CD14-positive monocyte (primary cell): ENCODE data around the gene NDUFS1. TPM values are rescaled to one million over a fixed set of nuclear protein-coding genes. Genes with fewer than 3 reads are reported as not detected.

Experiments
- DNase-seq, 3 donors: peaks; one replicate each; pipeline ENCODE4 v3.0.0-alpha.2; 2011 to 2022
- H2AFZ ChIP-seq: 2 replicates; pipeline ENCODE4 v1.6.0; 2012; ENCODE audit warnings: mild to moderate bottlenecking, low read depth, low read length, inconsistent platforms; ENCODE audit not compliant: insufficient read depth, poor library complexity, severe bottlenecking
- H3K27ac ChIP-seq, 2 donors: 1 replicate in 1 of 2; 2 replicates in 1 of 2; pipeline ENCODE4 v1.5.1; 2012 to 2013; ENCODE audit warnings: low read length in 2 of 2, control low read depth in 1 of 2, inconsistent platforms in 1 of 2, low read depth in 1 of 2, mild to moderate bottlenecking in 1 of 2
- H3K27me3 ChIP-seq, 2 donors: one replicate each; pipeline versions ENCODE4 v1.6.0 to v1.6.1; 2011 to 2013; ENCODE audit warnings: low read length in 2 of 2; ENCODE audit not compliant: control insufficient read depth in 2 of 2, insufficient read depth in 2 of 2
- H3K36me3 ChIP-seq, 2 donors: replicated peaks in 1 of 2; 1 replicate in 1 of 2; 2 replicates in 1 of 2; pipeline versions ENCODE4 v1.5.1 to v1.6.1; 2012 to 2013; ENCODE audit warnings: low read length in 2 of 2, control low read depth in 1 of 2, inconsistent platforms in 1 of 2, mild to moderate bottlenecking in 1 of 2; ENCODE audit not compliant: insufficient read depth in 2 of 2, control insufficient read depth in 1 of 2
- H3K4me1 ChIP-seq, 2 donors: 1 replicate in 1 of 2; 2 replicates in 1 of 2; pipeline versions ENCODE4 v1.5.1 to v1.6.1; 2012 to 2013; ENCODE audit warnings: low read length in 2 of 2, control low read depth in 1 of 2, inconsistent platforms in 1 of 2, mild to moderate bottlenecking in 1 of 2, moderate library complexity in 1 of 2; ENCODE audit not compliant: insufficient read depth in 2 of 2, control insufficient read depth in 1 of 2
- H3K4me2 ChIP-seq: replicated peaks from 2 replicates; pipeline ENCODE3; 2012; ENCODE audit warnings: low read length, moderate library complexity, mild to moderate bottlenecking; ENCODE audit not compliant: poor library complexity, severe bottlenecking; ENCODE audit errors: extremely low read depth
- H3K4me3 ChIP-seq, 3 experiments: fragments of 200-600 bp in 1 of 3; sonication (generic) in 1 of 3; replicated peaks in 1 of 3; 1 replicate in 2 of 3; 2 replicates in 1 of 3; pipeline ENCODE4 v1.5.1; 2011 to 2013; ENCODE audit warnings: low read length in 3 of 3, mild to moderate bottlenecking in 3 of 3, control low read depth in 2 of 3, low read depth in 2 of 3, inconsistent platforms in 1 of 3, moderate library complexity in 1 of 3
- H3K79me2 ChIP-seq: 2 replicates; pipeline ENCODE4 v1.6.0; 2012; ENCODE audit warnings: mild to moderate bottlenecking, control low read depth, inconsistent platforms, low read length, moderate library complexity; ENCODE audit not compliant: insufficient read depth
- H3K9ac ChIP-seq: 2 replicates; pipeline ENCODE4 v1.6.0; 2017; ENCODE audit warnings: low read length, mild to moderate bottlenecking; ENCODE audit not compliant: insufficient read depth, poor library complexity, severe bottlenecking
- H3K9me3 ChIP-seq, 2 donors: replicated peaks in 1 of 2; 1 replicate in 1 of 2; 2 replicates in 1 of 2; pipeline versions ENCODE4 v1.5.1 to v1.6.1; 2012 to 2013; ENCODE audit warnings: low read length in 2 of 2, control low read depth in 1 of 2; ENCODE audit not compliant: control insufficient read depth in 1 of 2, insufficient read depth in 1 of 2
- H4K20me1 ChIP-seq: 2 replicates; pipeline ENCODE4 v1.6.0; 2012; ENCODE audit warnings: mild to moderate bottlenecking, low read length, control low read depth, moderate library complexity; ENCODE audit not compliant: insufficient read depth
- H3K27ac Mint-ChIP-seq, 7 donors: one replicate each; pipeline ENCODE4 v1.8.0; 2020; ENCODE audit warnings: mild to moderate bottlenecking in 7 of 7, mixed read lengths in 7 of 7, moderate library complexity in 6 of 7, inconsistent platforms in 2 of 7
- H3K27me3 Mint-ChIP-seq, 3 donors: one replicate each; pipeline ENCODE4 v1.8.0; 2021 to 2022; ENCODE audit warnings: low read depth in 3 of 3, mild to moderate bottlenecking in 3 of 3, mixed read lengths in 3 of 3, moderate library complexity in 3 of 3, inconsistent platforms in 1 of 3
- H3K36me3 Mint-ChIP-seq, 2 donors: one replicate each; pipeline ENCODE4 v1.8.0; 2020; ENCODE audit warnings: mixed read lengths in 2 of 2, inconsistent platforms in 1 of 2, mild to moderate bottlenecking in 1 of 2
- H3K4me1 Mint-ChIP-seq: one replicate; pipeline ENCODE4 v1.8.0; 2020; ENCODE audit warnings: mild to moderate bottlenecking, mixed read lengths
- H3K4me3 Mint-ChIP-seq, 2 donors: one replicate each; pipeline ENCODE4 v1.8.0; 2020; ENCODE audit warnings: mild to moderate bottlenecking in 2 of 2, mixed read lengths in 2 of 2, moderate library complexity in 1 of 2
- H3K9me3 Mint-ChIP-seq, 7 donors: one replicate each; pipeline ENCODE4 v1.8.0; 2020 to 2022; ENCODE audit warnings: mixed read lengths in 7 of 7, mild to moderate bottlenecking in 6 of 7, moderate library complexity in 6 of 7, inconsistent platforms in 2 of 7
- WGBS: methylation state at CpG from one replicate; pipeline ENCODE4 v1.1.5; 2013; ENCODE audit warnings: missing lambda C conversion rate; ENCODE audit not compliant: insufficient coverage; 5-methylcytosine and 5-hydroxymethylcytosine counted together
- intact Hi-C, 2 donors: fragments of 100-400 bp; cut with micrococcal nuclease; formaldehyde crosslinking; loops; one replicate each; pipeline versions ENCODE4 v1.15.0 to v1.15.1; 2023
- polyA plus RNA-seq, 3 donors: library from polyadenylated mRNA; depleted of rRNA in 1 of 3; unstranded in 2 of 3; stranded (reverse) in 1 of 3; fragments of 300-500 nt in 2 of 3; fragments of >200 nt in 1 of 3; fragmentation: Illumina TruSeq in 2 of 3; gene quantifications; 1 replicate in 2 of 3; 2 replicates in 1 of 3; pipeline ENCODE4 v1.2.3, GENCODE V29; 2012 to 2021
- TF ChIP-seq, protein P1 (sequence below): fragments of 200-600 bp; IDR thresholded peaks from one replicate; pipeline ENCODE4 v1.8.0; 2022; ENCODE audit warnings: antibody characterized with exemption, mild to moderate bottlenecking

NDUFS1 gene
- polyA plus RNA-seq, 3 donors, result 22.8 to 43.9 (median 37.9) TPM

DNA sequence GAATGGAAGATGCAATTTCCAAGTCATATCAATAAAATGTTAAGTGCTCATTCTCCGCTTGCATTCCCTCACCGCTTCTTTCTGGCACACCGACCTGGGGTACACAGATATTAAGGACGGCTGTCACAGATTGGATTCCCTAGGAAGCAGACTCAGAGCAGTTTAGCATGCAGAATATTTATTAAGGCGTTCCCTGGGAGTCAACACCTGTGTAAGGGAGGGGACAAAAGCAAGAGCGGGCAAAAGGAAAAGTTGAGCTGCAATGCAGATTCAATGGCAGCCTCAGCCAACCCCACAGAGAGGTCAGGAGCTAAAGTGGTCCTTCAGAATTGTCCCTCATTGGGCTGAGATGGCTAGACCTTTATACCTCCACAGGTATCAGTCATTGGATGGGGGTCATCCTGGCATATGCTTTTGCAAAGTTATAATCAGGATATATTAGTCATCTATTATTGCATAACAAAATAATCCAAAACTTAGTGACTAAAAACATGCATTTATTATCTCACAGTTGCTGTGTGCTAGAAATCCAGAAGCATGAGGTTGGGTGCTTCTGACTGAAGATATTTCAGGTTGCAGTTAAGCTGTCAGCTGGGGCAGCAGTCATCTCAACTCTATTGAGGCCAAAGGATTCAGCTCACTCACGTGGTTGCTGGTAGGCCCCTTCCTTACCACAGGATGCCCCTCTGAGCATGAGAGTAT, 46.2 kb downstream of the NDUFS1 start:
- Histone ChIP-seq H3K4me1 (no peaks in the 10 kb centered on the region), H3K27me3 (no peaks in the 10 kb centered on the region), H2AFZ (no peak overlapping the region), H3K4me2 (no peak overlapping the region), H3K4me3 (no peak overlapping the region), H3K9ac (no peak overlapping the region), H4K20me1 (no peaks in the 10 kb centered on the region), H3K9me3 (peaks cover 5 to 7% of the 10 kb centered on the region in 2 donors), H3K36me3 (peaks cover 6% of the 10 kb centered on the region in 2 donors), H3K27ac (no peak overlapping the region), H3K79me2 (no peaks in the 10 kb centered on the region)
- Mint-ChIP-seq H3K27ac (no peak overlapping the region), H3K36me3 (peaks cover 6 to 29% of the 10 kb centered on the region in 2 donors), H3K4me3 (no peak overlapping the region), H3K4me1 (peaks cover 2% of the 10 kb centered on the region), H3K9me3 (peaks cover 0 to 15% (median 7%) of the 10 kb centered on the region in 7 donors), H3K27me3 (no peaks in the 10 kb centered on the region)
- intact Hi-C loops, result no loop called here
- TF ChIP-seq, protein P1, sequence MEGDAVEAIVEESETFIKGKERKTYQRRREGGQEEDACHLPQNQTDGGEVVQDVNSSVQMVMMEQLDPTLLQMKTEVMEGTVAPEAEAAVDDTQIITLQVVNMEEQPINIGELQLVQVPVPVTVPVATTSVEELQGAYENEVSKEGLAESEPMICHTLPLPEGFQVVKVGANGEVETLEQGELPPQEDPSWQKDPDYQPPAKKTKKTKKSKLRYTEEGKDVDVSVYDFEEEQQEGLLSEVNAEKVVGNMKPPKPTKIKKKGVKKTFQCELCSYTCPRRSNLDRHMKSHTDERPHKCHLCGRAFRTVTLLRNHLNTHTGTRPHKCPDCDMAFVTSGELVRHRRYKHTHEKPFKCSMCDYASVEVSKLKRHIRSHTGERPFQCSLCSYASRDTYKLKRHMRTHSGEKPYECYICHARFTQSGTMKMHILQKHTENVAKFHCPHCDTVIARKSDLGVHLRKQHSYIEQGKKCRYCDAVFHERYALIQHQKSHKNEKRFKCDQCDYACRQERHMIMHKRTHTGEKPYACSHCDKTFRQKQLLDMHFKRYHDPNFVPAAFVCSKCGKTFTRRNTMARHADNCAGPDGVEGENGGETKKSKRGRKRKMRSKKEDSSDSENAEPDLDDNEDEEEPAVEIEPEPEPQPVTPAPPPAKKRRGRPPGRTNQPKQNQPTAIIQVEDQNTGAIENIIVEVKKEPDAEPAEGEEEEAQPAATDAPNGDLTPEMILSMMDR, result no peak
- WGBS, result 75% methylated on average over 4 of the region's 7 CpGs
- DNase-seq, result no peak

DNA sequence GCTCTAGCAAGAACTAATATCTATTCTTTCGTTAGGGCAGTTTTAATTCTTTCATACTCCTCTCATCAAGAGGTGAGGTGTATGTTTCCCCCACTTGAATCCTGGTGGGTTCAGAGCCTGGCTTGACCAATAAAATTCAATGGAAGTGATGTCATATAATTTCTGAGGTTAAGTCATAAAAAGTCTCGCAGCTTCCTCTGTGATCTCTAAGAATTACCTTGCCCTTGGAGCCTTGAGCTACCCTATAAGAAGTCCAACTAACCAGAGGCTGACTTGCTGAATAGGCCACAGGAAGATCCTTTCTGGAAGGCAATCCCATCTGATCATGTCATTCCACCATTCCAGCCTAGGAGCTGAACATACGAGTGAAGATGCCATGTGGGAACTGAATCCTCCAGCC, 47.1 kb downstream of the NDUFS1 start:
- H3K4me1 ChIP-seq, result no peaks in the 10 kb centered on the region
- H2AFZ ChIP-seq, result no peak overlapping the region
- Mint-ChIP-seq H3K4me1 (peaks cover 2% of the 10 kb centered on the region), H3K4me3 (no peak overlapping the region), H3K9me3 (peaks cover 0 to 15% (median 7%) of the 10 kb centered on the region in 7 donors), H3K36me3 (peaks cover 6 to 29% of the 10 kb centered on the region in 2 donors), H3K27me3 (no peaks in the 10 kb centered on the region), H3K27ac (no peak overlapping the region)
- H4K20me1 ChIP-seq, result no peaks in the 10 kb centered on the region
- peaks cover 2% of the 10 kb centered on the region in 2 donors for H3K36me3 ChIP-seq
- DNase-seq, result no peak
- no peak overlapping the region for H3K27ac ChIP-seq
- no peak overlapping the region for H3K9ac ChIP-seq
- no peak overlapping the region for H3K4me3 ChIP-seq
- TF ChIP-seq, protein P1, result no peak
- peaks cover 5 to 7% of the 10 kb centered on the region in 2 donors for H3K9me3 ChIP-seq
- intact Hi-C loops, result no loop called here
- no peak overlapping the region for H3K4me2 ChIP-seq
- H3K27me3 ChIP-seq, result no peaks in the 10 kb centered on the region
- WGBS, result 100% methylated on average over 1 of the region's 3 CpGs
- no peaks in the 10 kb centered on the region for H3K79me2 ChIP-seq
